Caco-2 (cell line): ENCODE measurements around the gene FADS6. TPM values are rescaled to one million over a fixed set of nuclear protein-coding genes. Genes with fewer than 3 reads are reported as not detected.

Experiments
- BruUV-seq: library from RNA; stranded (reverse); fragments of 400-500 nt; replicated peaks from 2 replicates; lab custom pipeline; 2021; lab: Mats Ljungman, UMichigan
- CTCF ChIA-PET: fragments of 300-600 bp; sonication (Branson Sonifier 250); formaldehyde crosslinking; loops from one replicate; lab custom pipeline; 2022; ENCODE audit warnings: antibody characterized with exemption; lab: Charles Lee
- POLR2A ChIA-PET: fragments of 300-600 bp; sonication (Branson Sonifier 250); formaldehyde crosslinking; loops from one replicate; lab custom pipeline; 2022; ENCODE audit warnings: antibody characterized with exemption; lab: Charles Lee
- DNase-seq, 2 experiments: peaks; one replicate each; pipeline versions ENCODE4 v3.0.0 to v3.0.0-alpha.2; 2020 to 2022
- H3K27me3 ChIP-seq: replicated peaks from 2 replicates; pipeline ENCODE4 v1.6.0; 2011; ENCODE audit warnings: low read length; ENCODE audit not compliant: control insufficient read depth, insufficient read depth
- H3K36me3 ChIP-seq: 2 replicates; pipeline ENCODE4 v1.5.1; 2011; ENCODE audit warnings: low read length; ENCODE audit not compliant: control insufficient read depth, insufficient read depth
- H3K4me1 ChIP-seq: fragments of 250-450 bp; sonication (Bioruptor Pico); 2 replicates; pipeline ENCODE4 v1.5.1; 2020; ENCODE audit warnings: mild to moderate bottlenecking
- H3K4me3 ChIP-seq: 2 replicates; pipeline ENCODE4 v1.5.1; 2011; ENCODE audit warnings: low read depth, mild to moderate bottlenecking, control low read depth, low read length
- H3K9me3 ChIP-seq: fragments of 250-450 bp; sonication (Bioruptor Pico); 2 replicates; pipeline ENCODE4 v1.5.1; 2020; ENCODE audit warnings: mild to moderate bottlenecking, moderate library complexity
- H3K27ac Mint-ChIP-seq: one replicate; pipeline ENCODE4 v1.8.0; 2022; ENCODE audit warnings: mixed read lengths; ENCODE audit not compliant: unreplicated experiment
- H3K27me3 Mint-ChIP-seq: one replicate; pipeline ENCODE4 v1.8.0; 2022; ENCODE audit warnings: mixed read lengths; ENCODE audit not compliant: insufficient read depth, unreplicated experiment
- H3K36me3 Mint-ChIP-seq: one replicate; pipeline ENCODE4 v1.8.0; 2022; ENCODE audit warnings: mild to moderate bottlenecking, mixed read lengths; ENCODE audit not compliant: insufficient read depth, unreplicated experiment
- H3K4me1 Mint-ChIP-seq: one replicate; pipeline ENCODE4 v1.8.0; 2022; ENCODE audit warnings: low read depth, mixed read lengths; ENCODE audit not compliant: unreplicated experiment
- H3K4me3 Mint-ChIP-seq: one replicate; pipeline ENCODE4 v1.8.0; 2022; ENCODE audit warnings: mild to moderate bottlenecking, moderate library complexity, mixed read lengths; ENCODE audit not compliant: unreplicated experiment
- H3K9me3 Mint-ChIP-seq: one replicate; pipeline ENCODE4 v1.8.0; 2022; ENCODE audit warnings: mixed read lengths; ENCODE audit not compliant: unreplicated experiment
- intact Hi-C: fragments of 100-400 bp; cut with micrococcal nuclease; formaldehyde crosslinking; loops from one replicate; pipeline ENCODE4 v1.10.0; 2022; ENCODE audit not compliant: unreplicated experiment
- total RNA-seq: library from RNA; stranded (reverse); gene quantifications from 2 replicates; pipeline ENCODE4 v1.2.3, GENCODE V29; 2022
- TF ChIP-seq, protein P1 (sequence below), 2 experiments: fragments of 200-600 bp in 1 of 2; IDR thresholded peaks; 1 replicate in 1 of 2; 2 replicates in 1 of 2; pipeline versions ENCODE4 v1.5.1 to v1.8.0; 2011 to 2022; ENCODE audit warnings: antibody characterized with exemption in 1 of 2, control low read depth in 1 of 2, inconsistent platforms in 1 of 2, low read depth in 1 of 2, low read length in 1 of 2, mild to moderate bottlenecking in 1 of 2, moderate library complexity in 1 of 2; ENCODE audit not compliant: insufficient read depth in 1 of 2, severe bottlenecking in 1 of 2, unreplicated experiment in 1 of 2

FADS6 gene
- total RNA-seq, 1 experiment from 2014 or later: 2.6 TPM

DNA sequence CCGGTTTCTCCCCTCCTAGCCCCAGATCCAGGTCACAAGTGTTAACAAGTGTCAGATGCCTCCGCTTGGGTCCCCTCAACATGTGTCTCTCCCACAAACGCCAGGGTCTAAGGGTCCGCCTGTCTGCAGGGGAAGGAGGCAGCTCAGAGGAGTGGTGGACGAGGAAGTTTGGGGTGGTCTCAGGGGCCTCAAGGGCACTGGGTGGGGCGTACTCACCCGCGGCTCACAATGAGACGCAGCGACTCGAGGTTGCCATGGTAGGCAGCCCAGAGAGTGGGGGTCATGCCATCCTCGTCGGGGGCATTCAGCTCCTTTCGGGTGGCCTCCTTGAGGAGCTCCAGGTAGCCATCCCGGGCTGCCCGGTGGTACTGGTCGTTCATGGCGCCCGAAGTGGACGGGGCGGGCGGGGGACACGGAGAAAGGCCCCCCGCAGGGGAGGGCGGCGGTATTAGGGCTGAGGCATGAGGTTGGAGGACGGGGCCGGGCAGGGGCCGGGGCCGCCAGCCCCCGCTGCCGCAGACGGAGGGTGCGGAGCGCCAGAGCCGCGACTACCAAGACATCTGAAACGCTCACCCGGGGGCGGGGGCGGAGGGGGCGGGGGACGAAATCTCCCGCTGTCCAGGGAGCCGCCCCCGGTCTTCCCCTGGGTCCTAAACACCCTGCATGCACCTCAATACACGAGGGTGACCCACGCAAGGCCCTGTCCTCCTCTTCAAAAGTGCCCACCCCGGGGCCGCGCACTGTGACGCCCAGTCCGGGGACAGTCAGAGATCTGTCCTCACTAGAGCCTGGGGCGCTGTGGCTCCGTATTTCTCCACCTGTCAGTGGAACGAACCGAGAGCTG lies 29.5 kb upstream of the FADS6 start, which contains the start of gene USH1G:
Gene USH1G, minus strand, starts transcription at position 562 of the 844 bp plus-strand sequence. Its CDS starts 182 bp downstream, at position 380.
- Histone ChIP-seq H3K27me3 (peaks cover 1% of the 10 kb centered on the region; the same call in 1 of the 2 replicates), H3K4me1 (peaks cover 6% of the 10 kb centered on the region; the same call in 1 of the 2 replicates), H3K36me3 (no peaks in the 10 kb centered on the region), H3K9me3 (no peaks in the 10 kb centered on the region), H3K4me3 (peak within 1 kb of the TSS; percentile 49)
- DNase-seq: no peak
- TF ChIP-seq, protein P1, sequence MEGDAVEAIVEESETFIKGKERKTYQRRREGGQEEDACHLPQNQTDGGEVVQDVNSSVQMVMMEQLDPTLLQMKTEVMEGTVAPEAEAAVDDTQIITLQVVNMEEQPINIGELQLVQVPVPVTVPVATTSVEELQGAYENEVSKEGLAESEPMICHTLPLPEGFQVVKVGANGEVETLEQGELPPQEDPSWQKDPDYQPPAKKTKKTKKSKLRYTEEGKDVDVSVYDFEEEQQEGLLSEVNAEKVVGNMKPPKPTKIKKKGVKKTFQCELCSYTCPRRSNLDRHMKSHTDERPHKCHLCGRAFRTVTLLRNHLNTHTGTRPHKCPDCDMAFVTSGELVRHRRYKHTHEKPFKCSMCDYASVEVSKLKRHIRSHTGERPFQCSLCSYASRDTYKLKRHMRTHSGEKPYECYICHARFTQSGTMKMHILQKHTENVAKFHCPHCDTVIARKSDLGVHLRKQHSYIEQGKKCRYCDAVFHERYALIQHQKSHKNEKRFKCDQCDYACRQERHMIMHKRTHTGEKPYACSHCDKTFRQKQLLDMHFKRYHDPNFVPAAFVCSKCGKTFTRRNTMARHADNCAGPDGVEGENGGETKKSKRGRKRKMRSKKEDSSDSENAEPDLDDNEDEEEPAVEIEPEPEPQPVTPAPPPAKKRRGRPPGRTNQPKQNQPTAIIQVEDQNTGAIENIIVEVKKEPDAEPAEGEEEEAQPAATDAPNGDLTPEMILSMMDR (IDR thresholded peaks at IDR 0.05; ENCODE audit: insufficient read depth in 1 of 2, low read depth in 1 of 2, low read length in 1 of 2, severe bottlenecking in 1 of 2, unreplicated experiment in 1 of 2): no peak
- intact Hi-C loops: loop anchor here (1.0 kb wide), 2 partner anchors 35 to 83 kb away; no protein-coding TSS in a partner anchor
- no peaks in the 10 kb centered on the region for H3K4me1 Mint-ChIP-seq
- peaks cover 21% of the 10 kb centered on the region for H3K27me3 Mint-ChIP-seq
- no peaks in the 10 kb centered on the region for H3K9me3 Mint-ChIP-seq
- no peak within 1 kb of the TSS for H3K27ac Mint-ChIP-seq
- BruUV-seq: no TSS peak
- H3K4me3 Mint-ChIP-seq: peak within 1 kb of the TSS; percentile 71
- H3K36me3 Mint-ChIP-seq: no peaks in the 10 kb centered on the region
- ChIA-PET POLR2A (interaction anchor here (0.6 kb wide), 2 partner anchors 64 to 184 kb away, joined by 4 to 13 read pairs; partner anchors contain the start of gene CDR2L), CTCF (interaction anchor here (0.5 to 4.3 kb wide), 10 partner anchors 9 to 377 kb away, joined by 3 to 46 read pairs (median 5); partner anchors contain the start of genes CD300C, FDXR and MRPL58)

DNA sequence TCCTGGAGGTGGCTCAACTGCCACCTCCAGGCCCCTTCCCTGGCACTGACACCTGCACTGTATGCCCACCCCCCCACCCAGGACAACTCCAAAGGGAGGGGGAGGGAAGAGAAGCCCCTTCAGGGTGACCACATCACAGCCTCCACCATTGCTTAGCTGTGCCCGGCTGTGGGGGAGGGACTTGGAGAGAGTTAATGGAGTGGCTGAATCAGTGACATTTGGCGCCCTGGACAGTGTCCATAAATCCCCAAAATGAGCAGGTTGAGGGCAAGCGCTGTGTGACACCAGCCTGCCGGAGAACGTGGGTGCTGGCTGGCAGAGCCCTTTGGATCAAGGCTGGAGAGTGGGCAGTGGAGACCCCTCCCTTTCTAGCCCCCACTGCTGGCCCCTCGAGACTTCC lies 28.7 kb upstream of the FADS6 start:
- TF ChIP-seq, protein P1 (IDR thresholded peaks at IDR 0.05; ENCODE audit: insufficient read depth in 1 of 2, low read depth in 1 of 2, low read length in 1 of 2, severe bottlenecking in 1 of 2, unreplicated experiment in 1 of 2): no peak
- H3K36me3 ChIP-seq: no peaks in the 10 kb centered on the region
- CTCF ChIA-PET: interaction anchor here (1.2 to 4.3 kb wide), 3 partner anchors 36 to 49 kb away, joined by 6 to 46 read pairs (median 21); partner anchors contain the start of gene FDXR
- no peak overlapping the region for H3K4me3 ChIP-seq
- peaks cover 6% of the 10 kb centered on the region; the same call in 1 of the 2 replicates for H3K4me1 ChIP-seq
- BruUV-seq: no TSS peak
- Mint-ChIP-seq H3K36me3 (no peaks in the 10 kb centered on the region), H3K4me3 (peak overlapping the region; percentile 71), H3K9me3 (no peaks in the 10 kb centered on the region), H3K4me1 (no peaks in the 10 kb centered on the region), H3K27me3 (peaks cover 18% of the 10 kb centered on the region), H3K27ac (no peak overlapping the region)
- no peak for DNase-seq
- no peaks in the 10 kb centered on the region for H3K9me3 ChIP-seq
- intact Hi-C loops: no loop called here
- peaks cover 1% of the 10 kb centered on the region; the same call in 1 of the 2 replicates for H3K27me3 ChIP-seq
- POLR2A ChIA-PET: interaction anchor here (0.6 kb wide), 1 partner anchor 65 kb away, joined by 13 read pairs; the partner anchor contains the start of gene CDR2L

DNA sequence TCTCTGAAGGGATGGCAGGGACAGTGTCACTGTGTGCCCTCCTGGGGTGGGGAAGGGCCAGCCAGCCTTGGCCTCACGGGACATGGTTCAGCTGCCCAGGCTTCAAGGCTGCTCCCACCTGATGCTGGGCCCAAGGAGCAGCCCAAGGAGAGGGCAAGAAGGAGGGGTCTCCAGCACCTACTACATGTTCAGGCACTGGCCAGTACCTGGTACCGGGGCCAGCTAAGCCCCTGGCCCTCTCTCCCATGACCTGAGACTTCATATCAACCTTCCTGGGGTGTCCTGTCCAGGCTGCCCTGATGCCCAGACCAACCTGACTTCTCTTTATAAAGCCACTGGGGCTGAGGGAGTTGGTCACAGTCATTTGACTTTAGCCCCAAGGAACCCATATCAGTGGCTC lies 28.3 kb upstream of the FADS6 start:
- no peak overlapping the region for H3K27ac Mint-ChIP-seq
- H3K4me1 ChIP-seq: peaks cover 6% of the 10 kb centered on the region; the same call in 1 of the 2 replicates
- DNase-seq: no peak
- H3K9me3 Mint-ChIP-seq: no peaks in the 10 kb centered on the region
- intact Hi-C loops: no loop called here
- H3K27me3 ChIP-seq: peaks cover 1% of the 10 kb centered on the region; the same call in 1 of the 2 replicates
- H3K4me3 Mint-ChIP-seq: no peak overlapping the region
- H3K4me1 Mint-ChIP-seq: no peaks in the 10 kb centered on the region
- no TSS peak for BruUV-seq
- no peak overlapping the region for H3K4me3 ChIP-seq
- CTCF ChIA-PET: interaction anchor here (0.7 to 1.3 kb wide), 3 partner anchors 39 to 91 kb away, joined by 3 to 4 read pairs (median 3); partner anchors contain the start of gene MRPL58
- no peaks in the 10 kb centered on the region for H3K36me3 ChIP-seq
- peaks cover 18% of the 10 kb centered on the region for H3K27me3 Mint-ChIP-seq
- POLR2A ChIA-PET: interaction anchor here (0.9 kb wide), 1 partner anchor 91 kb away, joined by 3 read pairs; the partner anchor contains the start of gene MRPL58
- H3K36me3 Mint-ChIP-seq: no peaks in the 10 kb centered on the region
- TF ChIP-seq, protein P1 (IDR thresholded peaks at IDR 0.05; ENCODE audit: insufficient read depth in 1 of 2, low read depth in 1 of 2, low read length in 1 of 2, severe bottlenecking in 1 of 2, unreplicated experiment in 1 of 2): no peak
- H3K9me3 ChIP-seq: no peaks in the 10 kb centered on the region
